LNCAP (cell line): Measurements from ENCODE around the gene GOLGA1.

Experiments
- TF ChIP-seq, protein P1 (sequence below): fragments of 450-650 bp; IDR thresholded peaks from 2 replicates; pipeline ENCODE4 v1.5.1; 2017; ENCODE audit warnings: mild to moderate bottlenecking

The GOLGA1 gene

DNA sequence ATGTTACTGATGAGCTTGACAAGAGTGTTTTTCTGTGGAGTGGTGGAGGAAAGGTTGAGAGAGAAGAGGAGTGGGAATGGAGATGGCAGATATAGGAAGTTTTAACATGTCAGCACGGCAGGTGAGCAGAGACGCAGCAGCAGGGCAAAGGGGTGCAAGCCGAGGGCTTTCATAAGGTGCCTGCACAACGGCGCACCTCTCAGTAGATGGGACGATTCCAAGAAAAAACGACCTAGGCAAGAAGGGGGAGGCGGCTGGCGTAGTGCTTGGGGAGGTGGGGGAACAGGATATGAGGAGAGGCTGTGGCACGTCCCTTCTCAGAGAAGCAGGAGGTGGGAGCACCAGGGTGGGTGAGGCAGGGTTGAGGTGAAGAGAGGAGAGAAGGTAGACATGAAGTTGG is 54.4 kb downstream of the GOLGA1 start:
- TF ChIP-seq, protein P1, sequence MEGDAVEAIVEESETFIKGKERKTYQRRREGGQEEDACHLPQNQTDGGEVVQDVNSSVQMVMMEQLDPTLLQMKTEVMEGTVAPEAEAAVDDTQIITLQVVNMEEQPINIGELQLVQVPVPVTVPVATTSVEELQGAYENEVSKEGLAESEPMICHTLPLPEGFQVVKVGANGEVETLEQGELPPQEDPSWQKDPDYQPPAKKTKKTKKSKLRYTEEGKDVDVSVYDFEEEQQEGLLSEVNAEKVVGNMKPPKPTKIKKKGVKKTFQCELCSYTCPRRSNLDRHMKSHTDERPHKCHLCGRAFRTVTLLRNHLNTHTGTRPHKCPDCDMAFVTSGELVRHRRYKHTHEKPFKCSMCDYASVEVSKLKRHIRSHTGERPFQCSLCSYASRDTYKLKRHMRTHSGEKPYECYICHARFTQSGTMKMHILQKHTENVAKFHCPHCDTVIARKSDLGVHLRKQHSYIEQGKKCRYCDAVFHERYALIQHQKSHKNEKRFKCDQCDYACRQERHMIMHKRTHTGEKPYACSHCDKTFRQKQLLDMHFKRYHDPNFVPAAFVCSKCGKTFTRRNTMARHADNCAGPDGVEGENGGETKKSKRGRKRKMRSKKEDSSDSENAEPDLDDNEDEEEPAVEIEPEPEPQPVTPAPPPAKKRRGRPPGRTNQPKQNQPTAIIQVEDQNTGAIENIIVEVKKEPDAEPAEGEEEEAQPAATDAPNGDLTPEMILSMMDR = no peak

GRCh38 chr9:124885551-124885950 is 55.3 kb downstream of the GOLGA1 start:
- TF ChIP-seq, protein P1 = no peak

DNA sequence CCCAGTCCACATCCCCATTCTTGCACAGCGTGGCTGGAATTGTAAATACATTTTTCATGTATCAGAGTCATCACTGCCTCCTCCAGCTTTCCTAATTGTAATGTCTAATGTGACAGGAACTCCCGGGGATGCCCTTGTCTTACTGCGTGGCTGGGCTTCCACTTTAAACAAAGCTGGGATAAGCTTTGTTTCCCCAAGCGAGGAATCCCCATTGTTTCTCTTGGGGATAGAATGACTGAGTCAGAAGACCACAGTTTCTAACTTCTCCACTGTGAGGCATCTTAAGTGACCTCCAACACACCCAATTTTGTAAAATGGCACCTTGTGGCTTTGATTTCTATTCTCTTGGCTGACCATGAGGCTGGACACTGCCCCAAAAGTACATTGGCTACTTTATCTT is 56.5 kb downstream of the GOLGA1 start:
- TF ChIP-seq, protein P1 = no peak

DNA sequence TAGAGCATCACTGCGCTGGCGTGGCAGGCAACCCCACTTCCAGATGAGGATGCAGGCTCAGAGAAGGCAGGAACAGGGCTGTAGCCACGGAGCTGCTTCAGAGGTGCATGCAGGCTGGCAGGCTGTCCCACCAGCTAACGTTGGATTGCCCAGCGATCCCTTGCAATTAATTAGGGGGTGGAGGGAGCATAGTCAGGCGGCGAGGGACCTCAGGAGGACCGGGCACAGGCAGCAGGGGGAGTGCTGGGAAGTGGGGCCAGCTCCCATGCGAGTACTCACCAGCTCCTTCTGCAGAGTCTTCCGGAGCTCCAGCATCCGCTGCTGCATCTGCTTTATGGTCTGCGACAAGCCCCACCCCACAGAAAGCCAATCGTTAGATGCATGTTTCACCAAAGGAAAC is 58.7 kb downstream of the GOLGA1 start:
- TF ChIP-seq, protein P1 = no peak

GRCh38 chr9:124881138-124881743 is 59.6 kb downstream of the GOLGA1 start:
- TF ChIP-seq, protein P1 = no peak

DNA sequence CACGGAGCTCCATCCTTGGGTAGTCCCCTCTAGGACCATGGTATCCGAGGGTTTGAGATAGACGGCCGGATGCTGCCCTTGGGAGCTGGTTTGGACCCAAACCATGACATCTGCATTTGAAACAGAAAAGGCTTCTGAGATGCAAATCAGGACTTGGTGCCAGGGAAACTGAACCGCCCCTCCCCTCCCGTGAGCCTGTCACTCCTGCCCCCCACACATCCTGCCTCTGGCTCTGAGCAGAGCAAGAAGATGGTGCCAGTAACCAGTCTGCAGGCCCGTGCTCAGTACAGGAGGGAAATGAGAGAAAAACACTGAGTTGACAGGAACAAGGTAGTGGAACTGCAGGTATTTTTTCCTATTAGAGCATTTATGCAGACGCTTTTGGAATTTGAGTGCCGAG is 60.4 kb downstream of the GOLGA1 start:
- TF ChIP-seq, protein P1 = no peak

GRCh38 chr9:124879226-124879625 is 61.7 kb downstream of the GOLGA1 start:
- TF ChIP-seq, protein P1 = no peak

DNA sequence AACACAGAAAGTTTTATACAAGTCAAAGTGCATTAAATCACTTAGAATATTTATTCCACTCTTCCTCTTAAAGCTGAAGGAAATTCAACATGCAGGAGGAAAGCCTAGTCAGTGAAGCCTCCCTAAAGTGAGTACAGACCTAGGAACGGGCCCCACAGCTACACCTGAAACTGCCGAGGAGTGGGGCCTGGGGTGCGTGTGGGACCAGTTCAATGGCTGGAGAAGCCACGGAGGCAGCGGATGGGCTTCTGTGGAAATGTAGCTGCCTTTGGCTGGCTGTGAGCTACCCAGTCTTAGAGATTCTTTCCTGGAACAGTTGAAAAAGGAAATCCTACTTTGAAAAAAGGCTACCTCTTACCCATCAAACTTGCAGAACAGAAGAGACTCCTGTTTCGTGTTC is 62.4 kb downstream of the GOLGA1 start:
- TF ChIP-seq, protein P1 = no peak
